HG03469 (cell line): ENCODE results near the gene EME2.

Experiments
- ATAC-seq: cut with Tn5 transposase; IDR thresholded peaks from one replicate; pipeline ENCODE4 v1.9.1; 2021; ENCODE audit warnings: mild to moderate bottlenecking, moderate library complexity, moderate number of reproducible peaks; ENCODE audit not compliant: unreplicated experiment

Gene EME2

DNA sequence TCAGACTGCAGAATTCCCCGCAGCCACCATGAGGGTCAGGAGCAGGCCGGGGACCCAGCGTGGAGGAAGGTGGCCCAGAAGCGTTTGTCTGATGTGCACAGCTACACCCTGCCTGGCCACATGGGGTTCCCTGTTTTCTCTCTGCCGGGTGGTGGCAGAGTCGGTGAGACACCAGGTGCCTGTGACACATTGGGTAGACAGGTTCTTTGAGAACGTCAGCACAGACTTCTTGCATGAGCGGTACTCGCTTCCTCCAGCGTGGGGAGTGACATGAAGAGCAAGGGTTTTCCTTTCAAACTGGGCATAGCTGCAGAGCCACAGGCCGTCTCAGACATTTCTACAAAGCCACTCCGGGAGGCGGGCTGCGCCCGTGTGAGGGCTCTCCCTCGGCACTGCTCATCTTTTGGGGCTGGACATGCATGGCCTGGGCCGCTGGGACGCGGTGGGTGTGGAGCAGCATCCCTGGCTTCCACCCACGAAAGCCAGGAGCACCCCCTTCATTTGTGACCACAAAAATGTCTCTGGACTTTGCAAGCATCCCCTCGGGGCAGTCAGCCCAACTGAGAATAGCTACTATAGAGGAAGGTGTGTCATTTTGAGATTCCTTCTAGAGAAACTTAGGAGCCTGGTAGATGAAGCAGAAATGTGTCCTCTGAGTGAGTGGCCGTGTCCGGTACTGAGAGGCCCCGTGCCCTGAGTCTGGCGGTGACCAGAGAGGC is 27.3 kb upstream of the EME2 start:
- no peak for ATAC-seq

DNA sequence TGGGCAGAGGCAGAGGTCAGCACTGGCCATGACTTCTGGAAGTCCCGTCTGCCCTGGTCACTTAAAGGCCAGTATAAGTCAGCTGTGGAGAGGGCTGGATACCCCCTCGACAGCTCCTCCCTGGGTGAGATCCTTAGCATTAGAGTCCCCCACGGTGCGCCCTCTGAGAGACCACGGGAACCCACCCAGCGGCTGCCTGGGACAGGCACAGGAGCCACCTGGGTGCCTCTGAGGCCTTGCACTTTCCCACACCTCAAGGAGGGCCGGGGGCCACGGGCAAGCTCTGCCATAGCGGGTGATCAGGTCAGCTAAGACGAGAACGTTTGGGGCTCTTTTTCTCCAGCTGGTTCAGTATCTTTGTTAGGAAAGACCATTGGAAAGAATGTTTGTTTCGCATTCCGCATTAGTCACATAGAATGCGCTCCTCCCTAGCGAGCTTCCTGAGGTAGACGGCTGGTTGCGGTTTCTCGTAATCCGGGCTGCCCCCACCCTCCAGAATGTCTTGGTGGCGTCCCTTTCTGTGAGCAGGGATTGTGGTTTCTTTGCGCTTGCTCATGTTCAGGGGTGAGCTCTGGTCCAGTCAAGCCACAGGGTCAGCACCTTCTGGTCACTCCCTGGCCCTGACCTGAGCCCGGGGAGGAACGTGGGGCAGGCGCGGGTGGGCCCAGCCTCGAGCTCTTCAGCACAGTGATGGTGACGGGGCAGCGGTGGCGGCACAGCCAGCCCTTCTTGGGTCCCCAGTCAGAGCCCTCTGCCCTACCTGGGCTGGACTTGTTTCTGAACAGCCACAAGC is 26.5 kb upstream of the EME2 start:
- no peak for ATAC-seq

DNA sequence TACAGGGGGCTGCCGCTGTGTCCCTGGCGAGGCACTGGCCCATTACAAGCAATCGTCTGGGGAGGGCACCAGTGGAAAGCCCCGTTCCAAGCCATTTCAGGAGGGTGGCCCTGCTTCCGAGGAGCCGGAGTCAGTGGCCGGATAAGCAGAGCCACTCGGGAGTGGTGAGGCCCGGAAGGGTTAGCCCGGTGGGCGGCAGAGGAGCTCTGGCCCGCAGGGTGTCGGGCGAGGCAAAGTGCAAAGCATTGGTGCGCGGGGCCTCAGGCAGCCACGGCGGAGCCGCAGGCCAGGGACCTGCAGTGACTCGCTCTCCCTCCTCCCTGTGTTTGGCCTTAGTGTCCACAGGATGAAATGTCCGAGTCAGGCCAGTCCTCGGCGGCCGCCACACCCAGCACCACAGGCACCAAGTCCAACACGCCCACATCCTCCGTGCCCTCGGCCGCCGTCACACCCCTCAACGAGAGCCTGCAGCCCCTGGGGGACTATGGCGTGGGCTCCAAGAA is 25.9 kb upstream of the EME2 start:
- no peak for ATAC-seq

DNA sequence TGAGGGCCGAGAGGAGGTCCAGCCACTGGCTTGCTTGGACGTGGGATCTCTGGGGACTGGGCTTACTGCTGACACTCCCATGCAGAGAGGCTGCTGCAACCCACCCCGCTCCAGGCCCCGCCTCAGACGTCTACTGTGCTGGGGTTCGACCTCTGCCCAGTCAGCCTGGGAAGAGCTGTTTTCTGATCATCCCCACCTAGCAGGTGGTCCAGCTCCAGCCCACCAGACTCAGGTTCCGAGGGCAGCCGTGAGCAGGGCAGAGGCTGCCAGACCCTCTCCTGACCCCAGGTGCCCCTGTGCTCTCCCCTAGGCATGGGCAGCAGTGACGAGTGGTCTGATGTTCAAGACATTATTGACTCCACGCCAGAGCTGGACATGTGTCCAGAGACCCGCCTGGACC is 24.7 kb upstream of the EME2 start:
- ATAC-seq, result no peak

DNA sequence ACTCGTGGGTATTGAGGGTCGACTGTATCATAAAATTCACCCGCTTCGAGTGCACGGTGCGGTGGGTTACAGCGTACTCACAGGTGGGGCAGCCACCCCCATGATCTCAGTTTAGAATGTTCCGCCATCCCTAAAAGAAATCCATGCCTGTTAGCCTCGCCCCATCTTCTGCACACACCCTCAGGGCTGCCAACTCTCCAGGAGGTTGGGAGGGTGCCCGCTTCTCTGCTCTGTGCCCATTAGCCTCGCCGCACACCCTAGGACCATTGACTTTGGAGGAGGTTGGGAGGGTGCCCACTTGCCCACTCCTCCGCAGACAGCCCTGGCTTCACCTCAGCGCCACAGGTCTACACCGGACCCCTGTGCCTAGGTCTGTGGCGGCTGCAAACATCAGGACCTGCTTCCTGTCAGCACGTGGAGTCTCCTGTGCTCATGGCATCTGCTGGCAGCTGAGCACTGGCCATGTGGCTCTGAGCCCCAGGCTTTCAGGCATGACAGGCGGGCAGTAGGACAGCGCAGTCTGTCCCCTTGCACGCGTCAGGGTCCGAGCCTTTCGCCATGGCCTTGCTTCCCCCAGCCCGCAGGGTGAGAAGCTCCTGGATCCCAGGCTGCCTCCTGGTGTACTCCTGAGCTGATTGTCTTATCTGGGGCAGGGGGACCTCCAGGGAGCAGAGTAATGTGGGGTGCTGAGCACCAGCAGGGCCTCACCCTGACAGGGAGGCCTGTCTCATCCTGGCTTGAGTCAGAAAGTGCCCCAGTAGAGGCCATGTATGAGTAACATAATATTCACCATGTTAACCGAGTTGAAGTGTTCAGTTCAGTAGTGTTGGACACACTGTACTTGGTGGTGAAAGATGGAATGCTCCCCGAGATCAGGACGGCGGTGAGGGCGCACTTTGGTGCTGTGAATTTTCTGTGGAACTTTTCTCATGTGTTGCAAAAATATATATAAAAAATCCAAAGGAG is 23.2 kb upstream of the EME2 start:
- no peak for ATAC-seq

DNA sequence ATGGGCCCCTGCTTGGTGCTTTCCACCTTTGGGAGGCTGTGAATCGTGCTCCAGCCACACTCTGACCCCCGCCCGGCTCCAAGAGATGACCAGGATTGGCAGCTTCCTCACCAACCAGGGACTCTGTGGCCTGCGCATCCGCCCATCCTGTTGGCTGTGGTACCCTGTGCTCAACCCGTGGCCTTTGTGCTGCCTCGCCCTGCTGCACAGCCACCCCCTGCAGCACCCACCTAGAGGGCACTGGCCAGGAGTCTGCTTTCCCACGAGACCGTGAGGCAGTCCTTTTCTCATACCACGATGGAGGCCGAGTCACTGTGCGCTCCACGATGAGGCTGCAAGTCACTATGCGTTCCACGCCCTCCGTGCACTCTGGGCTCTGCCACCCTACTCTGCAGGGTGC is 20.7 kb upstream of the EME2 start:
- no peak for ATAC-seq

DNA sequence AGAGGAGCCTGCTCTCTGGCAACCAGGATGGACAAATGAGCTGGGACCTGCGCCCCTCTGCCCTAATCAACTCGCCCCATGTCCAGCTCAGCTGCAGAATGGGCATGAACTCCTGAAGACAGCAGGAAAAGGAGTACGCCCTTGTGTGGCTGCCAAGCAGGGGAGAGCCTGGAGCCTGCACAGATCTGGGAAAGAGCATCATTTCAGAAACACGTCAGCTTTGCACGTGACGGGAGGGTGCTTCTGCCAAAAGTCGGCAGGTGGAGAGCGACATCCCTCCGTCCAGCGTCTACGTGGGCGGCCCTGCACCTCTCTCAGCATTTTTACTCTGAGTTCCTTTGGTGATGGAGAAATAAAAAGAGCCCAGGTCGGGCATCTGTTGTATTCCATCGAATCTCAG is 19.8 kb upstream of the EME2 start:
- ATAC-seq, result no peak

DNA sequence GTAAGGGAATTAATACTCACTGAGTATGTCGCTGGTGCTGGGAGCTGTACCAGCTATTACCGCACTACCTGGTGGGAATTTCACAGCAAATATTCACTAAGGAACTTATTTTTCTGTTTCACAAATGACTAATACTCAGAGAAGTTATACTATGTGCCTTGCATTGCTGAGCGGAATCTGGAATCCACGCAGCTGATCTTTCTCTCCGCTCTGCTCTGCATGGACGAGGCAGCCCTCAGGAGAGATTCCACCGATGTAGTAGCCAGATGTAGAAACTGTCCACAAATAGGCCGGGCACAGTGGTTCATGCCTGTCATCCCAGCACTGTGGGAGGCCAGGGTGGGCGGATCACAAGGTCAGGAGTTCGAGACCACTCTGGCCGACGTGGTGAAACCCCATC is 18.4 kb upstream of the EME2 start:
- no peak for ATAC-seq

DNA sequence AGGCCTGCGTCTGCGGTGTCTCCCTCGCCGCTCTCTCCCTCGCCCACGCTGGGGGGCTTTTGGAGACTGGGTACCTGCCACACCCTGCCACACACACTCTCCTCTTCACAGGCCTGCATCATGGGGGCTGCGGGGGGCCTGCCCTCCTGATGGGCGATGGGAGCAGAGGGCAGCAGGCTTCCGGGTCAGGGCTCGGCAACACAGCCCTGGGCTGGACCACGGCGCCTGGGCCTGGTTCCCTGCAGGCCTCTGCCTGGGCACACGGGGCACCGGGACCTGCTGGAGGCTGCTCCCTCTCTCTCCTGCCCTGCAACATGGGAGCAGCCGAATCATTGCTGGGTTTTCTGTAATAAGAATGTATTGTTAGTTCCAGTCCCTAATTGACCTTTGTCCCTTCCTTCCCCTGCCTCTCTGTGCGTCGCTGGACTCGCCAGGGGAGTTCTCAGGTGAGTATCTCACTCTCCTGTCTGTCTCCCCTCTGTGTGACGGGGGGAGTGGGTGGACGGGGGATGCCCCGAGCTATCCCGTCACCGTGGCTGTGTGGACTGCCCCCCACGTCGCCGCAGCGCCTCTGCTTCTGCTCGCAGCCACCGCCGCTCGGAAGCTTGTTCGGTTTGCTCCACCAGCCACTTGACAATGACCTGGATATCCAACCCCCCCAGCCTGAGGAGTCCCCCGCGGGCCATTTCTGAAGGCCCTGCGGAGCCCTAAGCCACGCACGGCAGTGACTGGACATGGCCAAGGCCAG is 14.7 kb upstream of the EME2 start:
- ATAC-seq, result no peak

DNA sequence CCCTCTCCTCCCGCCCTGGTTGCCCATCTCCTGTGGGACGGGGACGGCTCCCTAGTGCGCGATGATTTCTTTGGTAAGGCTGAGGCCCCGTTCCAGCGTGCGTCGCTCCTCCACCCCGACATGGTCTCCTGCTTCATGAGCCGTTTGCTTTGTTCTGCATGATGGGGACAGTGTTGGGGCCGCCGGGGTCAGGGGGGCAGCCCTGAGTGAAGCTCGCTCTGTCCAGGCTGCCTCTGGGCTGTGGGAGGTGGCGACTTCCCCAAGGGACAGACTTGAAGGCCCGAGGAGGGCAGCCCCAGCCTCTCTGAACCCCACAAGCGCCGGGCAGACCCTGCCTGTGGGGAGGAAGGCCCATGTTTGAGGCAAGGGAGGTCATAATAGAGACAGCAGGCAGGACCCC is 13.7 kb upstream of the EME2 start:
- no peak for ATAC-seq

DNA sequence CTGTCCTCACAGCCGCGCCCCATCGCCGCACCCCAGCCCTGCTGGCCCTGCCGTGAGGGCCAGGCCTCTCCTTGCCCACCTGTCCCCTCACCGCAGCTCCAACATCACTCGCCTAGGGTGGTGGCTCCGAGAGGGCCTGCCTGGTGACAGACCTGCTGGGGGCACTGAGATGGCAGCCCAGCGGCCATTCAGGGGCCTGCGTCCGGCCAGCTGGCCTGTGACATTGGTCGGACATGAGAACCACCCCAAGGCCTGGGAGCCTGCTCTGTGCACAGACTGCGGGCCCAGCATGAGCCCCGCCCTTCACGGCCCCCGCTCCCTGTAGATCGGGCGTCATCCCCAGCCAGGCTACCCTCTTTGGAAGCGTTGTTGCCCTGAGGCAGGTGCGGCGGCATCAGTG is 13.1 kb upstream of the EME2 start:
- no peak for ATAC-seq

DNA sequence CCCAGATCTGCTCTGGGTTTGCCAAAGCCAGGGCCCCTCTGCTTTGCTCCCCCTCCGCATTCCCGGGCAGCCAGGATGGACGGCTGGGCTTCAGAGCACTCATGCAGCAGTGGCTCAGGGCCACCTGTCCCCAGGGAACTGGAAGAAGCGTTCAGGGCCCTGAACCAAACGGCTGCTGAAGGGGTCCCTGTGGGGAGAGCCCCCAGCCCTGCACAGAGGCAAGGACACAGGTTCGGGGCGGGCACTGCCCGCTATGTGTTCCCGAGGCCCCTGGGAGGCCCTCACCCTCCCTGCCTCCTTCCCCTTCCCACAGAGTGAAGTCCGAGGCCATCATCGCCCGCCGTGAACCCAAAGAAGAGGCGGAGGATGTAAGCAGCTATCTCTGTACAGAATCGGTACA is 11.7 kb upstream of the EME2 start:
- ATAC-seq, result no peak

DNA sequence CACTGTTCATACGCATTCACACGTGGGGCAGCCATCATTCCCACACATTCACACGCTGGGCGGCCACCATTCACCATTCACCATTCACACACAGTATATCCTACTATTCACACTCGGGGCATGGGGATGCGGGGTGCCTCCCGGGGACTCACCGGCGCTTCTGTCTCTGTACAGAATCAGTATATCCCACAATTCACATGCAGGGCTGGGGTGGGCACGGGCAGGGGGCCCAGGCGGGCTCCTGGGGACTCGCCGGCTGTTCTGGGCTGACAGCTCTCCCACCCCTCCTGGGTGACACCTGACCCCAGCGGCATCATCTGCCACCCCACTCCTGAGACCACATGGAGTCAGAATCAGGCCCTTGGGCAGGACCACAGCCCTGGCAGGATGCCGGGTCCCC is 10.9 kb upstream of the EME2 start:
- no peak for ATAC-seq

DNA sequence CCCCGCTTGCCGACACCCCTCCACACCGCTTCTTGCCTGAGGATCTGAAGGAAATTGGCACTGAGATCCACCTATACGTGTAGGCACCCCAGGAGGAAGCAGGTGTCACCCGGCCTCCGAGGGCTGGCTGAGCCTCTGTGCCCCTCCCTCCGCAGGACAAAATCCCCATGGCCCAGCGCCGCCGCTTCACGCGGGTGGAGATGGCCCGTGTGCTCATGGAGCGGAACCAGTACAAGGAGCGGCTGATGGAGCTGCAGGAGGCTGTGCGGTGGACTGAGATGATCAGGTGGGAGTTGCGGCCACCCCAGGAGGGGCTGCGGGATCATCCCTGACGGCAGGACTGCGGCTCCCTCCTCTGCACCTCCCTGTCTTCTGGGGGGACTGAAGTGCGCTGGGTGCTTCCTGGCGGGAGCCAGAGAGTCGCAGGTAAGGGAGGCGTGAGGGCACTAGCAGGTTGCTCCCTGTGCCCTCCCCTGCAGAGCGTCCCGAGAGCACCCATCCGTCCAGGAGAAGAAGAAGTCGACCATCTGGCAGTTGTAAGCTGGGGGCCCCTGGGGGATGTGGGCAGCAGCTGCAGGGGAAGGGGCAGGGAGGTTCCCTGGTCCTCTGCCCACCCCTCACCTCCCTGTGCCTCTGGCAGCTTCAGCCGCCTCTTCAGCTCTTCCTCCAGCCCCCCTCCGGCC is 10.3 kb upstream of the EME2 start:
- no peak for ATAC-seq

DNA sequence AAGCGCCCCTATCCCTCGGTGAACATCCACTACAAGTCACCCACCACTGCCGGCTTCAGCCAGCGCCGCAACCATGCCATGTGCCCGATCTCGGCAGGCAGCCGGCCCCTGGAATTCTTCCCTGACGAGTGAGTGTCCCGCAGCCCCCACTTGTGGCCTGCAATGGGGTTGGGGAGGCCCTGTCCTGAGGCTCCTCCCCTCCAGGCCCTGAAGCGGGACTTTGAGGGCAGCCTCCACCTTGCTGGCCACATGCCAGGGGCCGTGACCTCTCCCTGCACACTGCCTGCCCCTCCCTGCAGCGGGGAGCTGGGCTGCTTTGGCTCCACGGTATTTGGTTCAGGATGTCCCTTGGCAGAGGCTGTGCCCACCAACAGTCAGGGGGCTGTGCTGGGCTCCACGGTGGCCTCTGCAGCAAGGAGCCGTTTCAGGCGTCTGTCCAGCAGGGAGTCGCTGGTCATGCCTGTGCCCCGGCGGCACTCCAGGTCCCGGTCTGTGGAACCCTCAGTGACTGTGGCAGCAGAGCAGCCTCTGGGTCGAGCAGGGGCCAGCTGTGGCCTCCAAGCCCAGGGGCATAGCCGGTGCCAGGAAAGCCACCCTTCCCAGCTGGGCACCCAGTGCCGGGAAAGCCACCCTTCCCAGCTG is 9.6 kb upstream of the EME2 start:
- no peak for ATAC-seq

DNA sequence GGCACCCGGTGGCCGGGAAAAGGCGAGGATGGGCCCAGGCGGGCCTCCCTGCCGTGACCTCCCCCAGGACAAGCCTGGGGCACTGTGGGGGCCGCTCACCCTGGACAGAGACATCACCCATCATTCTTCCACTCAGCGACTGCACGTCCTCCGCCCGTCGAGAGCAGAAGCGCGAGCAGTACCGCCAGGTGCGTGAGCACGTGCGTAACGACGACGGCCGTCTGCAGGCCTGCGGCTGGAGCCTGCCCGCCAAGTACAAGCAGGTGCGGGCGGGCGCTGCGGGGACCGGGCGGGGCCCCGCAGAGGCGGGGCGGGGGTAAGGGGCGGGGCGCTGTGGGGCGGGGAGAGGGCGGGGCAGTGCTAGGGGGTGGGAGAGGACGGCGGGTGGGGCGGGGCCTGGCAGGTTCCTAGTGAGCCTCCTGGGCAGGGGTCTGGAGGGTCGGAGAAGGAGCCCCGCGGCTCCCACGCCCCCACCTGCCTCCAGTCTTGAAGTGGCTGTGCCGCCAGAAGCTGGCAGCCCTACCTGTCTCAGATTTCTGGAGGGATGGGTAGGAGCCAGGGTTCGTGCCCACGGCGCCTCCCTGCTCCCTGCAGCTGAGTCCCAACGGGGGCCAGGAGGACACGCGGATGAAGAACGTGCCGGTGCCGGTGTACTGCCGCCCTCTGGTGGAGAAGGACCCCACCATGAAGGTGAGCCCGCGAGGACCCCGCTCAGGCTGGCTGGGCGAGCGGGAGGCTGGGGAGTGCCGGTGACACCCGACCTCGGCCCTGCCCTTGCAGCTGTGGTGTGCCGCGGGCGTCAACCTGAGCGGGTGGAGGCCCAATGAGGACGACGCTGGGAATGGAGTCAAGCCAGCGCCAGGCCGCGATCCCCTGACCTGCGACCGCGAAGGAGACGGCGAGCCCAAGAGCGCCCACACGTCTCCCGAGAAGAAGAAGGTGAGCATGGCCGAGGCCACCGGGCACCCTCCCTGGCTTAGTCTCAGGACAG is 8.8 kb upstream of the EME2 start:
- no peak for ATAC-seq

DNA sequence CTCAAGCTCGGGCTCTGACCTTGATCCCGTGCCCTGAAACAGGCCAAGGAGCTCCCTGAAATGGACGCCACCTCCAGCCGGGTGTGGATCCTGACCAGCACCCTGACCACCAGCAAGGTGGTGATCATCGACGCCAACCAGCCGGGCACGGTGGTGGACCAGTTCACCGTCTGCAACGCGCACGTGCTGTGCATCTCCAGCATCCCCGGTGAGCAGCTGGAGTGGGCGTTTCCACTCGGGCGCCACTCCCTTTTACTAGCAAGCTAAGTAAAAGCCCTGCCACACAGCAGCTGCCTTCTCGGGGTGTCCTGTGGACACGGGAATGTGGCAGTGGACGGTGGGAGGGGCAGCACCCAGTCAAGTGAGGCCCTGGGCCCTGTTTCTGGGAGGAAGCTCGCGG is 7.6 kb upstream of the EME2 start:
- no peak for ATAC-seq

DNA sequence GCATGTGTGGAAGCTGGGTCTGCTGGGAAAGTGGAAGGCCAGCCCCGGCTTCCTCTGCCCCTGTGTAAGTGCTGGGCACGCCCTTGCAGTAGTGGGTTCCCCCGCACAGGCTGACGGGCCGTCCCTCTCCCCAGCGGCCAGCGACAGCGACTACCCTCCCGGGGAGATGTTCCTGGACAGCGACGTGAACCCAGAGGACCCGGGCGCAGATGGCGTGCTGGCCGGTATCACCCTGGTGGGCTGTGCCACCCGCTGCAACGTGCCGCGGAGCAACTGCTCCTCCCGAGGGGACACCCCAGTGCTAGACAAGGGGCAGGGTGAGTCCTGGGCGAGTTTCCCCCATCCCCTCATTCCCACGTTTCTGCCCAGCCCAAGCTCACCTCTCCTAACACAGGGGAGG is 6.8 kb upstream of the EME2 start:
- no peak for ATAC-seq
